ENCODE measurements around the gene AMZ2.
A peak's percentile ranks its signal among the peaks of the same experiment; 100 is the strongest.
"Not testable (repeated sequence)": the region's sequence is repeated elsewhere in the genome, so short reads cannot be mapped to it uniquely, and the experiment has no call there.

Gene AMZ2

DNA sequence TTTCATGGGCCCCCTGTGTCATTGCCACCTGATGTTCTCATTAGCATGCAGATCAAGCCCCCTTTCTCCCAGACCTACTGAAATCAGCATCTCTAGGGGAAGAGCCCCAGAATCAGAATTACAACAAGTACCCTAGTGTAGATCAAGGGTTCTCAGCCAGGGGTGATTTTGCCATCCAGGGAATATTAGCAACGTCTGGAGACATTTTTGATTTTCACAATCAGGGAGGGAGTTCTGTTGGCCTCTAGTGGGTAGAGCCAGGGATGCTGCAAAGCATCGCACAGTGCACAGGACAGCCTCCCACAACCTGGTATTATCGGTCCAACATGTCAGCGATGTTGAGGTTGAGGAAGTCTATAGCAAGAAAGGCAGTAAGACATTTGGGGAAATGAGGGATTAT lies 7.3 kb downstream of the AMZ2 start:
- DNase-seq = no peak

DNA sequence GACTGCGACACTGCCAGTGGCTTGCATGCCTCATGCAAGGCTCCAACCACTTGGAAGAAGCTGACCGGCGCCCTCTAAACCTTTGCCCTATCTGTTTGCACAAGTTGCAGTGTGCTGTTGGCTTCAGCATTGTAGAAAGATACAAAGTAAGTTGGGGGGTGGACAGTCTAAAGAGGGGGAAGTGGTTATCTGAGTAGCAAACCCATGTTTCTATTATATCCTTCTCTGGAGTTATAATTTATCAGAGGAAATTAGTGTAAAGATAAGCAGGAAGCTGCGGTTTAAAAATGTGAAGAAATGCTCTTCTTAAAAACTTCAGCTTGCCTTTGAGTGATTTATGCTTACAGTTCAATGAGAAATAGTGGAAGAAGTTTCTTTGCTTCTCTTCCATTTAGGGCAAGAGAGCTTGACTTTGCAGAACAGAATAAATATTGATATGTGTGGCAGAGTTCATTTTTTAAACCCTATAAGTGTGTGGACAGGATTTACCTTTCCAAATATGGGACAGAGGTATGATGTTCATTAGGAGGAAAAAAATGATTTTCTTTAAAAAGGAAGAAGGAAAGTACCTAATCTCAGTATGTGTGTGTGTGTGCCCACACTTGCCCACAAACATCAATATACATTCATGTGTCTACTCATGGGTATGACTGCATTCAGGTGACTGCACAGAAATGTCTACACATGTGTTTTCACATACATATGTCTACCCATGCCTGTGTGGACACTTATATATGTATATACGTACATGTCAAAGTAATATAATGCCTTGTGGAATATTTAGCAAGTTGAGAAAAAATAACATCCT lies 8.1 kb downstream of the AMZ2 start:
- DNase-seq = peak; percentile 33

DNA sequence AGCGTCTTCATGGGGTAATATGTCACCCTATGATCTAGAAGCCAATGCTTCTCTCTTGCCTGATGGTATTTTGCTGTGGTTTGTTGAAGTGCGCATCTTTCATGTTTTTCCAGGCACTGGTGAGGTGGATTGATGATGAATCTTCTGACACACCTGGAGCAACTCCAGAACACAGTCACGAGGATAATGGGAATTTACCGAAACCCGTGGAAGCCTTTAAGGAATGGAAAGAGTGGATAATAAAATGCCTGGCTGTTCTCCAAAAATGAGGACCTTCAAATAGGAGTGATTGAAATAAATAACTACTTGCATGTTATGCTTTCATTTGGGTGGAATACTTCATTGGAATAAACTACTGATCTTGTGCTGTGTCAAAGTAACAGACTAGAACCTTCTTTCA lies 8.9 kb downstream of the AMZ2 start:
- DNase-seq = not testable (repeated sequence)

DNA sequence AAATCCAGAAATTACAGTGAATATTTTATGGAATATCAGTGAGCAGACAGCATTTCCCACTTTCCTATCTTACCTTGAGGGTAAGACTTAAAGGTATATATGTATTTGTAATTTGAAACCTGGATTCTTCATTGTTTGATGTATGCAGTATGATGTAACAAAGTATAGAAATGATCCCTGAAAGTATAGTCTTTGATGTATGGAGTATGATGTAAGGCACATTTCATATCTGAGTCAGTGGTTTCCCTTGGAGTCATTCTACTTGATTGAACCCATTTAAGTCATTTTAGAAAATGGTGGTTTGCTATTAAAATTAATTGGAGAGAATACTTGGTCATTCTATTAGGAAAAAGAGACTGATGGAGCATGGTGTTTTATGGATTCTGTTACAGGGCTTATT lies 10.1 kb downstream of the AMZ2 start:
- no peak for DNase-seq

DNA sequence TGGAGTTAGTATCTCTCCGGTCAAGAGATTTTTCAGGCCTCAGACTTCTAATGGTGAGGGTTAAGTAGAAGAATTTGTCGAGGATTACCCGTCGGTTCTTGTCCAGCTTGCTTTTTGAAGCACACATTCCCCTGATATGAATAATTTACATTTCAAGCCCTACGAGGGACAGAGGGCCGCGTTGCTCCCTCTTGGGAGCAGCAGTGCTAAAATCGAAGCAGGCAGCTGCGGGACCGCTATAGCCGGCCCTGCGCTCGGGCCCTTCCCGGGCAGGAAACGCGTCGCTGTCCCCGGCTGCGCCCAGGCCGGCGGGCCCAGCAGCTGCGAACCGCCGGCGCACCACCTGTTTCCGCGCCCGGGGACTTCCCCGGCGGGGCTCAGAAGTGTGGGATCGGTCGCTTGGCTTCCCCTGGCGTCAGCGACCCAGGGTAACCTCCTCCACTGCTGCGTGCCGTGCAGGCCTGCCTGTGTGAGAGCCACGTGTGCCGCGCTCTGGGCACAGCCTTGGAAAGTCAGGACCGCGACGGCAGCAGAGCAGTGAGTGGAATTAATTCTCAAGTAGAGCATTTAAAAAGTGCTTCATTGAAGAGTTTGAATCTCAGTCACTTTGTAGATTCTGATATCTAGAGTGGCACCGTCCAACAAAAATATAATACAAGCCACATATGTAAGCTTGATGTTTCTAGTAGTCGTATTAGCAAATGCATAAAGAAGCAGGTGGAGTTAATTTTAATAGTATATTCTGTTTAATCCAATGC lies 11.2 kb downstream of the AMZ2 start:
- DNase-seq = peak; percentile 88

DNA sequence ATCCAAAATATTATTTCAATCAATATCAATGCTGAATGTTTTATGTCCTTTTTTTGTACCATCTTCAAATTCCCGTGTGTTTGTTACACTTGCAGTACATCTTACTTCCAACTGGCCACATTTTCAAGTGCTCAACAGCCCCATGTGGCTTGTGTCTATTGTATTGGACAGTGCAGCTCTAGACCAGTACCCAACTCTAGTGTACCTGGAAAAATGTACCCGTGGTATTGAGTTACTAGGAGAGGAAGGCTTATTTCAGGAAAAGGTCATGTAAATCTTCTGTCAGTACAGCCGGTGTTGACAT lies 11.8 kb downstream of the AMZ2 start:
- not testable (repeated sequence) for DNase-seq

DNA sequence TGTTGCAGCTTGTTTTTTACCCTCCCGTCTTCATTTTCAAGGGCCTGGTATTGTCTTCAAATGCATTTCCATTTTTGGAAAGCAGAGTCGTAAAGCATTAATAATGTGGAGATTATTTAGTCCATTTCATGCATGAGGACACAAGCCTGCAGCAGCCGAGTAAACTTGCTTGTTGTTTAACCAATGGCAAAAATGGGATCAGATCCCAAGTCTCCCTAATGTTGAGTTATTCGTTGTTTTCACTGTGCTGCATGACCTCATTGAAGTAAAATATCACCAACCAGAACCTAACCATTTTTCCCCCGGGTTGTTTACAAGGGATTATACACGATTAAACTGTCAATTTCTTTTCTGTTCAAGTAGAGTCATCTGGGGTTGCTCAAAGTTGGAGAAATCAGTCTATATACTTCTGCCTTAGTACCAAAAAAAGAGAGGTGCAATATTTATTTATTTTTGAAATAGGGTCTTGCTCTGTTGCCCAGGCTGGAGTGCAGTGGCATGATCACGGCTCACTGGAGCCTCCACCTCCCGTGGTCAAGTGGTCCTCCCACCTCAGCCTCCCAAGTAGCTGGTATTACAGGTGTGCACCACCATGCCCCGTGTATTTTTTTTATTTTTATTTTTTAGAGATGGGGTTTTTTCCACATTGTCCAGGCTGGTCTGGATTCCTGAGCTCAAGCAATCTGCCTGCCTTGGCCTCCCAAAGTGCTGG lies 12.4 kb downstream of the AMZ2 start:
- no peak for DNase-seq

DNA sequence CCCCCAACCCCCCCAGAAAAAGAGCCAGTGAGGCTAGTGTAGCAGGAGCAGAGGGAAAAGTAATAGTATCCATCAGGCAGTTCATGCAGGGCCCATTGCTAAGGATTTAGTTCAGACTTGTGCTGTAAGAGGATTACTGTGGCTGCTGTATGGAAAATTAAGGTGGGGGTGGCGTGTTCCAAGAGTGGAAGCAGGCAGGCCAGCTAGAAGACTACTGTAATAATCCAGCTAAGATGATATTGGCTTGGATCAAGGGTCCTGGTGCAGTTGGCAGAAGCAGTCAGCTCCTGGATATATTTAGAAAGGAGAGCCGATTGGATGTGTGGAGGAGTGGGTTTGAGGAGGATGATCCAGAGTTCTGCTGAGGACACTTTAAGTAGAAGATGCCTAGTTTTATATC lies 14.6 kb downstream of the AMZ2 start:
- DNase-seq = not testable (repeated sequence)

DNA sequence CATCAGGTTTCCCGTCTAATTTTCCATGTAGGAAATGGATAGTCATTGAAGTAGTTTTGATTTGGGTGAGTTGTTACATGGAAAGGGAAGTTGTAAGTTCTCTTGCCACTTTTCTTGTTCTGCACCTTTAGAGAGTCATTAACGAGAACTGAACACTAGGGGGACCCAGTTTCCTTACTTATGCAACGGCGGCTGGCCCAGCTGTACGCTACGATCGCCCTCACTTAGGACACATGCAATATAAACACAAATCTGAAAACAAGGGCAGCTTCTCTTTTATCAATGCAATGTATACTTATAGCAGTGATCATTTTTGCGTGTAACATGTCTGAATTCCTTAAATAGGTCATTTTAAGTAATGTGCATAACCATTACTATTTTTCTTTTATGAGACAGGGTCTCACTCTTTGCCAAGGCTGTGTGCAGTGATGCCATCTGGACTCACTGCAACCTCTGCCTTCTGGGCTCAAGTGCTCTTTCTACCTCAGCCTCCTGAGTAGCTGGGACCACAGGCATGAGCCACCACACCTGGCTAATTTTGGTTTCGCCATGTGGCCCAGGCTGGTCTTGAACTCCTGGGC lies 15.3 kb downstream of the AMZ2 start:
- not testable (repeated sequence) for DNase-seq

DNA sequence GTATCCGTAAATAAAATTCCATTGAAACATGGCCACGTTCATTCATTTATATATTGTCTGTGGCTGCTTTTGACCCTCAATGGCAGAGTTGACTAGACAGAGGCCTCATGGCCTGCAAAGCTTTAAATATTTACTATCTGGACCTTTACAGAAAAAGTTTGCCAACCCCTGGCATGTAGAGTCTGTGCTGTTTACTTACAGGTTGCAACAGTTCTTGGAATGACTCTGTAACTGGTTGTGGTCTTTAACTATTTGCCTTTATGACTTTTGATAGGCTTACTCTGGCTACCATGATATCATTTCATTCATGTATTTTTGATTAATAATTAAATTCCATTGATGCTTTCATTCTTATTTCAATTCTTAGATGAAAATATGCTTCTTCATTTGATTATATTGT lies 18.0 kb downstream of the AMZ2 start:
- not testable (repeated sequence) for DNase-seq

DNA sequence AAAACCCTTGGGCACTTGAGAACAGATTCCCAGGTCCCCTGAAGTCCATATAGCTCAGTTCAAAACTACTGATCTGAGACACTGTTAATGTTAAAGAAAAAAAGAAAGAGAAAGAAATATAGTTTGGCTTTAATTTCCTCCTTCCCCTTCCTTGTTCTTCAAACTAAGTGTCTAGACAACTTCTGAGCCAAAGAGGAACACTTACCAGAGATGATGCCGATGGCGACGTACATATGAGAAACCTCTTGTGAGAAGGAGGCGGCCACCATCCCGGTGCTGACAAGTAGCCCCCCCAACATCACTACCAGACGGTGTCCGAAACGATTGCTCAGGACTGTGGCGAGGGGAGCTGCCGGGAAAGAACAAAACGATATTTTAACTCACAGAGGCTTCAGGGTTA lies 25.9 kb downstream of the AMZ2 start:
- DNase-seq = no peak

DNA sequence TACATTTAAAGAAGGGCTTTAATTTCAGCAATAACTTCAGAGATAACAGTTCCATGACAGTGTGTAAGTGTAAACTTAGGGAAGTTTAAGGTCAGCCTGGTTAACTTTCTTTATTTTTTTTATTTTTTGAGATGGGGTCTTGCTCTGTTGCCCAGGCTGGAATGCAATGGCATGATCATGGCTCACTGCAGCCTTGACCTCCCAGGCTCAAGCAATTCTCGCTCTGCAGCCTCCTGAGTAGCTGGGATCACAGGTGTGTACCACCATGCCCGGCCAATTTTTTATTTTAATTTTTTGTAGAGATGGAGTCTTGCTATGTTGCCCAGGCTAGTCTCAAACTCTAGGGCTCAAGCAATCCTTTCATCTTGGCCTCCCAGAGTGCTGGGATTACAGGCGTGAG lies 28.5 kb downstream of the AMZ2 start:
- DNase-seq = not testable (repeated sequence)

DNA sequence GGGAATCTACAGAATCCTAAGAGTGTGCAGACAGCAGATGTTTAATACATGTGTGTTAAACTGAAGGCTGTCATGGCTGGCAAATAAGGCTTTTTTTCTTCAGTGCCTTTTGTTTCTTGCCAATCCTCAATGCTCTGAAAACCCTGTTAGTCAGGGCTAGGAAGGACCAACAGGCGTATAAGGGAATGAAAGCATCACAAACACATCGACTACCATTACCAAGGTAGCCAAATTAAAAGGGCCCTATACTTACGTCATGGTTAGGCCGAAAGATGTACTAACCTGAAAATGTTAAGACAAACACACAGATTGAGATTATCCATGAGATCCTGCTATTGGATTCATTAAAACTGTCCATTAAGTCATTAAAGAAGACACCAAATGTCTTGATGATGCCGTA lies 30.0 kb downstream of the AMZ2 start:
- DNase-seq = no peak

DNA sequence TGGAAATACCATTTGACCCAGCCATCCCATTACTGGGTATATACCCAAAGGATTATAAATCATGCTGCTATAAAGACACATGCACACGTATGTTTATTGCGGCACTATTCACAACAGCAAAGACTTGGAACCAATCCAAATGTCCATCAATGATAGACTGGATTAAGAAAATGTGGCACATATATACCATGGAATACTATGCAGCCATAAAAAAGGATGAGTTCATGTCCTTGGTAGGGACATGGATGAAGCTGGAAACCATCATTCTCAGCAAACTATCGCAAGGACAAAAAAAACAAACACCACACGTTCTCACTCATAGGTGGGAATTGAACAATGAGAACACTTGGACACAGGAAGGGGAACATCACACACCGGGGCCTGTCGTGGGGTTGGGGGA lies 34.1 kb downstream of the AMZ2 start:
- not testable (repeated sequence) for DNase-seq

DNA sequence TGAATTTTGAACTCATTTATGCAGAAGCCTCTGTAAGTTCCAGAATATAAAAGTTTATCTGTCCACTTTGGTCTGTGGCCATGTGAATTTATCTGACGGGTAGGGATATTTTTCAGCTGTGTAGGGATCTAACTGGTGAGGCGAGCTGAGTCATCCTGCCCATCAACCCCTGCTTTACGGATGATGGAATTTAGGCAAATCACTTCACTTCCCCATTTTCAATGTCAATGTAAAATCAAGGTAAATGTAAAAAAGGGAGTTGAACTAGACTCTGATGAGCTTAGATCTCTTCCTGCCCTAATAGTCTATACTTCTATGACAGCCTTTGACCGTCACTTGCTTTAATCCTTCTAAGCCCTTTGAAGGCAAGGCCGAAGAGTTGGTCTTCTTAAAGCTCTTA lies 40.5 kb downstream of the AMZ2 start:
- peak; percentile 43 for DNase-seq

DNA sequence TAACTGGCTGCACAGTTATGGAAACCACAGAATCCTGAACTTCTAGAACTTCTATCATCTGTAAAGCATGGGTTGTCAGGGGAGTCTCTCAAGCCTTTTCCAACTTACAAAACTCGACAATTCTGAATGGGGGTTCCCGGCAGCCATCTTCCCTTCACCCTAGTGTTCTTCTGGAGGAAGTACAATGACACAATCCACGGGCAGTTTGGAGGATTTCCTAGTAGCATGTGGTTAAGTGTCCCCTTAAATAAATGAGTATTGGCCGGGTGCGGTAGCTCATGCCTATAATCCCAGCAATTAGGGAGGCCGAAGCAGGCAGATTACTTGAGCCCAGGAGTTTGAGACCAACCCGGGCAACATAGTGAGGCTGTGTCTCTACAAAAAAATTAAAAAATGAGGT lies 41.0 kb downstream of the AMZ2 start:
- peak; percentile 48 for DNase-seq

DNA sequence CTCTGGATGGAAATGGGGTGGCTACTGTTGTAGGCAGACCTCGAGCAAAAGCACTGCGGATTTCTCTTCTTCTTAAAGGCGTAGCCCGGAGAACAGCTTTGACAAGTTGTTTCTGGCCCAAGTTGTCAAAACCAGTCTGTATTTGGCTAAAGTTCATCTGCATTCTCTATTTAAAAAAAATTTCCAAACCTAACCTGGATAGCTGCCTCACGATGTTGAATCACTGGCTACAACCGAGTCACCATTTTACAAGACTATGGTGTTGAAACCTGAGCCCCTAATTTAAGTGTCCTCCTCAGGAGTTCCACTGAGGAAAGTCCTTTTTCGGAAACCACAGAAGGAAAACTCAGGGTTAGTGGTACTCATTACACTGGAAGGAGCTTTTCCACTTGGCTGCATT lies 41.6 kb downstream of the AMZ2 start:
- DNase-seq = no peak

DNA sequence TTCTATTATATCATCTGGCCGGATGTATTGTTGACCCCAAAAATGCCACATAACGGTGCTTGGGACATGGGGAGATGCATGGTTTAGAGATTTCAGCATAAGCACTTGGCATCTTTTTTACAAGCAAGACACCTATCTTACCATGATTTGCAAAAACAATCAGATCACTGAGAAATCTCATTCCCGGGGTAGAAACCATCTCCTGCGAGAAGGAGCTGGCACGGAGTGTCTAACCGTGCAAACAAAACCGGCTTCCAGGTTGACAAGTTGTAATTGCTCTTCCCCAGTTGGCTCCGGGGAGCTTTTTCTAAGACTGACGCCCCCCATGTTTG lies 42.1 kb downstream of the AMZ2 start:
- no peak for DNase-seq

DNA sequence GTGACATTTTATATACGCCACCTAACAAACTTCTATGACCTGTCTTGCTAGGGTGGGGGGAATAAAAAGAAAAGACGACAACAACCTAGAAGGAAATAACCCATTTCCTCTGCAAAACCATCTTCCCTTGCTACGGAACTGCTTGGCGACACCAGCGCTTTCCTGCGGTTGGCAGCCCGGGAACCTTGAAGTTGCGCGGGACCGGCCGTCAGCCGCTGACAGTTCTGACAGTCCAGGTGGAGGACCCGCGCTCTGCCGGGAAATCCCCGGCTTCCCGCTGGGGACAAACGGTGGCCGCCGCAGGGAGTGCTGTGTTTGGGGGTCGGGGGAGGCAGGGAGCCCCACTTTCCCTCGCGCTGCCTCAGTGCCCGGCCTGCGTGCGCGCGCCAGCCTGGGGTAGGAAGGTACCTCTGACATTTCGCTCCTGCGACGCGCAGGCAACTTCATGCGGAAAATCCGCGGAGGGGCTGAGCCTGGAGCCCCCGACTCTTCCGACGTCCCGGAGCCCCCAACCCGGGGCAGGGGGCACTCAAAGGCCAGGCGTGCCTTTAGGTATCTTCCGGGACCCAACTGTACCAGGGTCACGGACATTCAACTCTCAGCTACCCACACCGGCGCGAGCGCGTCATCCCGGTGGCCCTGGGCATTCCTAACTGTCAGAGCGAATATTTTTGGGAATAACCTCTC lies 42.6 kb downstream of the AMZ2 start:
- DNase-seq = peak; percentile 69

DNA sequence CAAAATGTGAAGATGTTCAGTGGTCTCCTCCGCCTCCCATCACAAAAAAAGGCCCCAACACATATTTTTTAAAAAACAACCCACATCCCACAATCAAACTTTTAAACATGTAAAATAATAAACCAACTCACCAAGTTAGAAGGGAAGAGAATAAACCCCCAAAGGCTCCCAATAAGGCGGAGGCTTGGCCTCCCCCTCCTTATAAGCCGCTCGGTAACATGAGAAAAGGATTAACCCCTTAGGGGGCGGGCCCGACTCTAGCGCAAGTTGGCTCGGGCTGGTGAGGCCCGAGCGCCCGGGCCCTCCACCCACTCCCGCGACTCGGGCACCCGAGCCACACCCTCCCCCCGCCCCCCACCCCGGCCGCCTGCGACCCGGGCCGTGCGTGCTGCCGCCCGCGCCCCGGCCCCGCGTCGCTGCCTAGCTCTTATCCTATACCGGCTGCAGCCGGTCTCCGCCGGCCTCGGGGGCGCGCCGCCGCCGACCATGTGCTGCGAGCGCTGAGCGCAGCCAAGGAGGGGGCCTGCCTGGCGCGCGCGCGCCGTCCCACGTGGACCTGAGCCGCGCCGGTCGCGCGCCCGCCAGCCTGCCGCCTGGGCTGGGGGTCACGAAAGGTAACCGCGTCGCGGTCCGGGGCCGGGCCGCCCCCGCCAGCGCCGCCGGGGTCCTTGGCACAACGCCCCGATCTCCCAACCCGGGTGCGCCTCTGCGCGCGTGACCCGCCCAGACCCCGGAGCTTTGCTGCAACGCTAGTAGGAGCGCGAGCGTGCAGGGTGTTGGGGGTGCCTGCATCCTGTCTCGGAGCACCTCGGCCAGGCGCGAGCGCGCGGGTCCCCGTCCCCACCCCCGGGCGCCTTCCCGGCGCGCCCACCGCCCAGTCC lies 43.4 kb downstream of the AMZ2 start, which contains the start of the genes ARSG and SLC16A6:
Gene ARSG (plus strand): TSS at position 541 of the 881 bp plus-strand sequence. CDS start 15,999 bp downstream, outside the sequence.
Gene SLC16A6 (minus strand): TSS at position 173 of the 881 bp plus-strand sequence. CDS start 12,807 bp downstream, outside the sequence.
- DNase-seq = peak; percentile 85

DNA sequence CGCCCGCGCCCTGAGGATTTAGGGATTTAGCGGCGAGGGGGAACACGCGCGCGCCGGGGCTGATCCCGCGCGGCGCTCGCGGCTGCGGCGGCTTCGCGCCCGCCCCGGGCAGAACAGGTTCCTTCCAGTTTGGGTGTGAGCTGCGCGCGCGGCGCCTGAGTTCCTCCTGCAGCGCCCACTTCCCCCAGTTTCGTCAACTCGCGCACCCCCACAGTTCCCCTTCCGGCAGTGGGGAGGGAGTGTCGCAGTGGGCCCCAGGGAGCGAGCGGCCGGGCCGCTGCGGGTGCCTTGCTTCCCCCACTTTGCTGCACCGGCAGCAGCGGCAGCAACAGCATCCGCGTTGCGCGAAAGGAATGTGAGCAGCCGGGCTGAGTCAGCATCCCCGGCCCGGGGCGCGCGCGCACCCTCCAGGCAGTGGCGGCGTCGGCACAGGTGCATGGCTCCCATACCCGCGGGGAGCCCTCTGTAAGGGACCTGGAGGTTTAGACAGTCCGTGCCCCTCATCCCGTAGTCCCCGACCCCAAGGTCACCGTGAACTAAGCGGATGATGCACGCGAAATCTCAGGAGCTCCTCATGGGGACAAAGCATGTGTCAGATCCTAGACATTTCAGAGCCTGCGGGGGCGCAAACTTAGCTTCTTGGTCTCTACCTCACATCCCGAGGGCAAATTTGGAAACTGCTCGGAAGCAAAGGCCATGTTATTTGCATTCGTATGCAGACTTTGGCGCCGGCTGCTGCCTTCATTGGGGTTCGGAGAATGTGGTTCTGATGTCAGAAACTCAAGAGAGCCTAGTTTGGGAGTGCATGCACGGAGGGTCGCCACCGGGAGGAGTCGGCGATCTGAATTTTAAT lies 44.2 kb downstream of the AMZ2 start:
- peak; percentile 95 for DNase-seq

All from CD4-positive, alpha-beta T cell treated with Interferon gamma for 1 hour (primary cell).